ENCODE data around the gene UNK. TPM values are rescaled to one million over a fixed set of nuclear protein-coding genes. Genes with fewer than 3 reads are reported as not detected.

UNK gene
- total and polyA plus RNA-seq, 2 of the 13 experiments (the other 11 are each of a cell fraction or from before 2014, with no cell fraction given), result 31.6 to 33.0 TPM

DNA sequence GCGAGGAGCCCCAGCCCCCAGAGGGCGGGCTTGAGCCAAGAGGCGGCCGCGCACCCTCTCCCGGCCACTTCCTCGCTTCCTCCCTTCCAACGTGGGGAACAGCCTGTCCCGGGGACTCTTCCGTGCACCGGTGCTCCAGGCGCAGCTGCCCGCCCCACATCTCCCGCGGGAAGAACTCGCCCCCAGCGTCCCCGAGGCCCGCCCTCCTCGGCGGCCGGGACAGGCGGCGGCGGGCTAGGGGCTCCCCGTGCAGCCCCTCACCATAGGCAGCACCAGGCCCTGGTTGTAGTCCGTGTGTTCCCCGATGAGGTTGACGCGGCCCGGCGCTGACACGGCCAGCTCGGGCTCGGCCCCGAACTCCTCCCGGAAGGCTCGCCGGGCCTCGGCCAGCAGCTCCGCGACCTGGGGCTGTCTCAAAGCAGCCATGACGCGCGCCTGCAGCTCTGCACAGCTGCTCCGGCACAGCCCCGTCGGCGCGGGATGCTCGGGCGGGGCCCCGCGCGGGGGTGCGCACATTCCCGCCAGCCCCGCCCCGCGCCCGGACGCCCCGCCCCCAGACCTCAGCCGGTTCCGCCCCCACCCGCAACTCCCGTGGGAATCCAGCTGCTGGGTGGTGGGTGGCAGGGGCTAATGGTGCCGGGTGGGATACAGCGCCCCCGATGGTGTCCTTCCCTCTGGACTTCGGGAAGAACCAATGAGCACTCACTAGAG lies 19.7 kb upstream of the UNK start, which contains the start of gene GALK1 (continued):
- TF ChIP-seq, protein P1, sequence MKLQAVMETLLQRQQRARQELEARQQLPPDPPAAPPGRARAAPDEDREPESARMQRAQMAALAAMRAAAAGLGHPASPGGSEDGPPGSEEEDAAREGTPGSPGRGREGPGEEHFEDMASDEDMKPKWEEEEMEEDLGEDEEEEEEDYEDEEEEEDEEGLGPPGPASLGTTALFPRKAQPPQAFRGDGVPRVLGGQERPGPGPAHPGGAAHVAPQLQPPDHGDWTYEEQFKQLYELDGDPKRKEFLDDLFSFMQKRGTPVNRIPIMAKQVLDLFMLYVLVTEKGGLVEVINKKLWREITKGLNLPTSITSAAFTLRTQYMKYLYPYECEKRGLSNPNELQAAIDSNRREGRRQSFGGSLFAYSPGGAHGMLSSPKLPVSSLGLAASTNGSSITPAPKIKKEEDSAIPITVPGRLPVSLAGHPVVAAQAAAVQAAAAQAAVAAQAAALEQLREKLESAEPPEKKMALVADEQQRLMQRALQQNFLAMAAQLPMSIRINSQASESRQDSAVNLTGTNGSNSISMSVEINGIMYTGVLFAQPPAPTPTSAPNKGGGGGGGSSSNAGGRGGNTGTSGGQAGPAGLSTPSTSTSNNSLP (IDR thresholded peaks at IDR 0.05; ENCODE audit: low read depth, low read length), result no peak
- TF ChIP-seq ZNF713 (CRISPR knock-in tag; IDR thresholded peaks at IDR 0.05) (no peak), HCFC1 (IDR thresholded peaks at IDR 0.05; ENCODE audit: low read depth, low read length) (no peak), SATB2 (CRISPR knock-in tag; IDR thresholded peaks at IDR 0.05) (no peak), MAZ (IDR thresholded peaks at IDR 0.05; ENCODE audit: borderline replicate concordance, low read depth, low read length) (no peak; the same call in 1 of the 2 replicates), MAZ (CRISPR knock-in tag; IDR thresholded peaks at IDR 0.05; ENCODE audit: low read depth) (no peak; the same call in 1 of the 2 replicates), SAP130 (CRISPR knock-in tag; IDR thresholded peaks at IDR 0.05; ENCODE audit: low read depth) (peak; percentile 41; the same call in 1 of the 2 replicates), ZFX (CRISPR knock-in tag; IDR thresholded peaks at IDR 0.05; ENCODE audit: low read depth) (peak; percentile 58), XRCC5 (optimal IDR thresholded peaks at IDR 0.05; ENCODE audit: low read length) (no peak), HDAC1 (CRISPR knock-in tag; IDR thresholded peaks at IDR 0.05) (no peak; the same call in 1 of the 2 replicates), NKX3-1 (CRISPR knock-in tag; IDR thresholded peaks at IDR 0.05) (peak; percentile 39; the same call in 1 of the 2 replicates), HNRNPK (IDR thresholded peaks at IDR 0.05; ENCODE audit: low read depth, low read length, poor library complexity, severe bottlenecking) (peak; percentile 65), ZNF263 (CRISPR knock-in tag; IDR thresholded peaks at IDR 0.05) (peak; percentile 79), GATAD2A (CRISPR knock-in tag; IDR thresholded peaks at IDR 0.05) (peak; percentile 74; the same call in 1 of the 2 replicates), ZNF670 (CRISPR knock-in tag; IDR thresholded peaks at IDR 0.05; ENCODE audit: borderline replicate concordance) (no peak), ZNF224 (CRISPR knock-in tag; IDR thresholded peaks at IDR 0.05) (0 out of 2 replicates have a peak, but pooled peaks have one; percentile 57), IRX3 (CRISPR knock-in tag; IDR thresholded peaks at IDR 0.05; ENCODE audit: borderline replicate concordance, low read depth) (no peak), ZNF501 (CRISPR knock-in tag; IDR thresholded peaks at IDR 0.05) (peak; percentile 4; the same call in 1 of the 2 replicates), PCBP2 (optimal IDR thresholded peaks at IDR 0.05; ENCODE audit: low read depth, low read length, poor library complexity, severe bottlenecking) (no peak)
- TF ChIP-seq, protein P2, sequence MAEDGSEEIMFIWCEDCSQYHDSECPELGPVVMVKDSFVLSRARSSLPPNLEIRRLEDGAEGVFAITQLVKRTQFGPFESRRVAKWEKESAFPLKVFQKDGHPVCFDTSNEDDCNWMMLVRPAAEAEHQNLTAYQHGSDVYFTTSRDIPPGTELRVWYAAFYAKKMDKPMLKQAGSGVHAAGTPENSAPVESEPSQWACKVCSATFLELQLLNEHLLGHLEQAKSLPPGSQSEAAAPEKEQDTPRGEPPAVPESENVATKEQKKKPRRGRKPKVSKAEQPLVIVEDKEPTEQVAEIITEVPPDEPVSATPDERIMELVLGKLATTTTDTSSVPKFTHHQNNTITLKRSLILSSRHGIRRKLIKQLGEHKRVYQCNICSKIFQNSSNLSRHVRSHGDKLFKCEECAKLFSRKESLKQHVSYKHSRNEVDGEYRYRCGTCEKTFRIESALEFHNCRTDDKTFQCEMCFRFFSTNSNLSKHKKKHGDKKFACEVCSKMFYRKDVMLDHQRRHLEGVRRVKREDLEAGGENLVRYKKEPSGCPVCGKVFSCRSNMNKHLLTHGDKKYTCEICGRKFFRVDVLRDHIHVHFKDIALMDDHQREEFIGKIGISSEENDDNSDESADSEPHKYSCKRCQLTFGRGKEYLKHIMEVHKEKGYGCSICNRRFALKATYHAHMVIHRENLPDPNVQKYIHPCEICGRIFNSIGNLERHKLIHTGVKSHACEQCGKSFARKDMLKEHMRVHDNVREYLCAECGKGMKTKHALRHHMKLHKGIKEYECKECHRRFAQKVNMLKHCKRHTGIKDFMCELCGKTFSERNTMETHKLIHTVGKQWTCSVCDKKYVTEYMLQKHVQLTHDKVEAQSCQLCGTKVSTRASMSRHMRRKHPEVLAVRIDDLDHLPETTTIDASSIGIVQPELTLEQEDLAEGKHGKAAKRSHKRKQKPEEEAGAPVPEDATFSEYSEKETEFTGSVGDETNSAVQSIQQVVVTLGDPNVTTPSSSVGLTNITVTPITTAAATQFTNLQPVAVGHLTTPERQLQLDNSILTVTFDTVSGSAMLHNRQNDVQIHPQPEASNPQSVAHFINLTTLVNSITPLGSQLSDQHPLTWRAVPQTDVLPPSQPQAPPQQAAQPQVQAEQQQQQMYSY (CRISPR knock-in tag; IDR thresholded peaks at IDR 0.05), result no peak
- TF ChIP-seq, protein P3, sequence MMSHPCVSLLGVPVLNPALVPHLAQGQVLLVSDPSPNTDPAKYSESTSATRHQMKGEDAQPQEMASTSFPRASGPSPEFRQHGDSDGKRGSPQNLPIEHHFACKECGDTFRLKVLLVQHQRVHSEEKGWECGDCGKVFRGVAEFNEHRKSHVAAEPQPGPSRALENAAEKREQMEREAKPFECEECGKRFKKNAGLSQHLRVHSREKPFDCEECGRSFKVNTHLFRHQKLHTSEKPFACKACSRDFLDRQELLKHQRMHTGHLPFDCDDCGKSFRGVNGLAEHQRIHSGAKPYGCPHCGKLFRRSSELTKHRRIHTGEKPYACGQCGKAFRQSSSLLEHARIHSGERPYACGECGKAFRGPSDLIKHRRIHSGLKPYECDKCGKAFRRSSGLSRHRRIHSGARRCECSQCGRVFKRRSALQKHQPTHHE (CRISPR knock-in tag; IDR thresholded peaks at IDR 0.05; ENCODE audit: borderline replicate concordance), result peak; percentile 68; the same call in 1 of the 2 replicates
- TF ChIP-seq, protein P4, sequence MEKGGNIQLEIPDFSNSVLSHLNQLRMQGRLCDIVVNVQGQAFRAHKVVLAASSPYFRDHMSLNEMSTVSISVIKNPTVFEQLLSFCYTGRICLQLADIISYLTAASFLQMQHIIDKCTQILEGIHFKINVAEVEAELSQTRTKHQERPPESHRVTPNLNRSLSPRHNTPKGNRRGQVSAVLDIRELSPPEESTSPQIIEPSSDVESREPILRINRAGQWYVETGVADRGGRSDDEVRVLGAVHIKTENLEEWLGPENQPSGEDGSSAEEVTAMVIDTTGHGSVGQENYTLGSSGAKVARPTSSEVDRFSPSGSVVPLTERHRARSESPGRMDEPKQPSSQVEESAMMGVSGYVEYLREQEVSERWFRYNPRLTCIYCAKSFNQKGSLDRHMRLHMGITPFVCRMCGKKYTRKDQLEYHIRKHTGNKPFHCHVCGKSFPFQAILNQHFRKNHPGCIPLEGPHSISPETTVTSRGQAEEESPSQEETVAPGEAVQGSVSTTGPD (CRISPR knock-in tag; IDR thresholded peaks at IDR 0.05), result no peak

Data from HepG2 (cell line).